Activated CD4-positive, alpha-beta T cell treated with anti-CD3 and anti-CD28 coated beads, Interleukin-2, amount 10 ng/mL, durations not matched to agents 24 days and 14 days (primary cell): ENCODE measurements around the gene RBM33. TPM values are rescaled to one million over a fixed set of nuclear protein-coding genes. Genes with fewer than 3 reads are reported as not detected.

Experiments used
- DNase-seq: peaks from one replicate; pipeline ENCODE4 v3.0.0; 2022
- H3K27ac Mint-ChIP-seq: one replicate; pipeline ENCODE4 v1.8.0; 2022; ENCODE audit warnings: mild to moderate bottlenecking, mixed read lengths
- H3K27me3 Mint-ChIP-seq: one replicate; pipeline ENCODE4 v1.8.0; 2022; ENCODE audit warnings: mixed read lengths
- H3K36me3 Mint-ChIP-seq: one replicate; pipeline ENCODE4 v1.8.0; 2022; ENCODE audit warnings: low read depth, mild to moderate bottlenecking, mixed read lengths
- H3K4me1 Mint-ChIP-seq: one replicate; pipeline ENCODE4 v1.8.0; 2021; ENCODE audit warnings: mixed read lengths
- H3K4me3 Mint-ChIP-seq: one replicate; pipeline ENCODE4 v1.8.0; 2022; ENCODE audit warnings: mild to moderate bottlenecking, moderate library complexity, mixed read lengths
- H3K9me3 Mint-ChIP-seq: one replicate; pipeline ENCODE4 v1.8.0; 2021; ENCODE audit warnings: mixed read lengths
- intact Hi-C: fragments of 100-400 bp; cut with micrococcal nuclease; formaldehyde crosslinking; loops from one replicate; pipeline ENCODE4 v1.15.1; 2023
- total RNA-seq: library from RNA; stranded (reverse); gene quantifications from 2 replicates; pipeline ENCODE4 v1.2.3, GENCODE V29; 2022

RBM33 gene
- total RNA-seq, 1 donor from 2014 or later = 79.5 TPM

GRCh38 chr7:155776606-155777005 lies 132.1 kb downstream of the RBM33 start:
- Mint-ChIP-seq H3K4me3 (no peak overlapping the region), H3K9me3 (no peaks in the 10 kb centered on the region), H3K4me1 (peaks cover 2% of the 10 kb centered on the region), H3K27me3 (no peaks in the 10 kb centered on the region), H3K27ac (no peak overlapping the region), H3K36me3 (peaks cover 53% of the 10 kb centered on the region)
- intact Hi-C loops = no loop called here
- DNase-seq = no peak

DNA sequence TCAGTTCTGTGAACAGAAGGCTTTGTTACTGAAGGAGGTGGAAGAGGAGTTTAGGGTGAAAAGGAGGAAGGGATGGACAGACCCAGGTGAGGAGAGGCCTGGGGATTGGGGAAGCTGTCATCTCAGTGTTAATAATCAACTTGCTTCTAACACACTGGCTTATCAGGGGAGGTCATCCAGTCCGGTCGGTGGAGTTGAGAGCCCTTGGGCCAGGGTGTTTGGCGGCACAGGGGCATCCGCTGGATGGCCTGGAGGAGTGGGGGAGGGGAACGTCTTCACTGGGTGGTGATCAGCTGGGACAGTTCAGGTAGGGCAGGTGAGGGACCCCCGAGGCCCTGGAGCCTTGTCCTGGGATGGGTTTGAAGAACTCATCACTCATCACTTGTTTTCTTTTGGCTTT lies 133.9 kb downstream of the RBM33 start:
- H3K27me3 Mint-ChIP-seq = no peaks in the 10 kb centered on the region
- no peaks in the 10 kb centered on the region for H3K9me3 Mint-ChIP-seq
- DNase-seq = no peak
- peak overlapping the region; percentile 19 for H3K27ac Mint-ChIP-seq
- intact Hi-C loops = no loop called here
- peaks cover 2% of the 10 kb centered on the region for H3K4me1 Mint-ChIP-seq
- peaks cover 47% of the 10 kb centered on the region for H3K36me3 Mint-ChIP-seq
- H3K4me3 Mint-ChIP-seq = no peak overlapping the region

- intact Hi-C loops = no loop called here
These were observed 136.4 kb downstream of the RBM33 start for GRCh38 chr7:155780884-155781283.

DNA sequence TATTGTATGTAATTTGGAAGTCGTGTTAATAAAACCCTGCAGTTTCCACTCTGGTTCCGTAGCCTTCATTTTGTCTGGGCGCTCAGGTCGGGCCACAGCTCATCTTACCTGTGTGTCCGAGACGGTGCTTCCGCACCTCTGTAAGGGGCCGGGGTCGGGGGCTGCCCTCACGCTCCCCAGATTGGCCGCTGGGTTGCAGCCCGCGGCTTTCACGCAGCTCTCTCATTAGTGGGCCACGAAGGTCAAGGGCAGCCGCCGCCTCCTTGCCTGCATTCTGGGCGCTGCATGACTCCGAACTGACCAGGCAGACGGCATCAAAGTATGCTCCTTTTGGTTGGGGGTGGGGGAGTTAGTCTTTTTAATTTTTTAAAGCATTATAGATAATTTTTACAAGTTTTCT lies 137.0 kb downstream of the RBM33 start:
- H3K36me3 Mint-ChIP-seq = peaks cover 32% of the 10 kb centered on the region
- no peak overlapping the region for H3K4me3 Mint-ChIP-seq
- H3K4me1 Mint-ChIP-seq = no peaks in the 10 kb centered on the region
- DNase-seq = no peak
- no peaks in the 10 kb centered on the region for H3K9me3 Mint-ChIP-seq
- intact Hi-C loops = no loop called here
- H3K27ac Mint-ChIP-seq = no peak overlapping the region
- H3K27me3 Mint-ChIP-seq = peaks cover 8% of the 10 kb centered on the region

More at GRCh38 chr7:155780884-155781283, 136.4 kb downstream of the RBM33 start:
- Mint-ChIP-seq H3K4me1 (no peaks in the 10 kb centered on the region), H3K4me3 (no peak overlapping the region), H3K9me3 (no peaks in the 10 kb centered on the region), H3K36me3 (peaks cover 33% of the 10 kb centered on the region), H3K27ac (no peak overlapping the region), H3K27me3 (peaks cover 2% of the 10 kb centered on the region)
- DNase-seq = no peak

GRCh38 chr7:155782466-155782865 lies 138.0 kb downstream of the RBM33 start:
- no peak overlapping the region for H3K4me3 Mint-ChIP-seq
- no peaks in the 10 kb centered on the region for H3K9me3 Mint-ChIP-seq
- H3K27ac Mint-ChIP-seq = no peak overlapping the region
- no peaks in the 10 kb centered on the region for H3K4me1 Mint-ChIP-seq
- intact Hi-C loops = no loop called here
- peaks cover 10% of the 10 kb centered on the region for H3K27me3 Mint-ChIP-seq
- DNase-seq = no peak
- H3K36me3 Mint-ChIP-seq = peaks cover 25% of the 10 kb centered on the region

DNA sequence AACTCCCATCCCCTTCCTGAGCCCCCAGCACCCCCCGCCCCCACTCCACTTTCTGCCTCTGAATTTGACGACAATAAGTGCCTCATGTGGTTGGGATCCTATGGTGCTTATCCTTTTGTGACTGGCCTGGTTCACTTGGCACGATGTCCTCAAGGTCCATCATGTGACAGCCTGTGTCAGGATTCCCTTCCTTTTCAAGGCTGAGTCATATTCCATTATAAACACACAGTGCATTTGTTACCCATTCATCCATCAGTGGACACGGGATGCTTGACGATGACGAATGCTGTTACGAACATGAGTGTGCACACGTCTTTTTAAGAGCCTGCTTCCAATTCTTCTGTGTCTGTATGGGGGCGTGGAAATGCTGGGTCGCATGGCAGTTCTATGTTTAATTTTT lies 141.1 kb downstream of the RBM33 start:
- H3K4me1 Mint-ChIP-seq = peaks cover 3% of the 10 kb centered on the region
- peaks cover 17% of the 10 kb centered on the region for H3K27me3 Mint-ChIP-seq
- intact Hi-C loops = no loop called here
- no peak overlapping the region for H3K4me3 Mint-ChIP-seq
- H3K36me3 Mint-ChIP-seq = peaks cover 11% of the 10 kb centered on the region
- no peak for DNase-seq
- H3K27ac Mint-ChIP-seq = no peak overlapping the region
- H3K9me3 Mint-ChIP-seq = no peaks in the 10 kb centered on the region

DNA sequence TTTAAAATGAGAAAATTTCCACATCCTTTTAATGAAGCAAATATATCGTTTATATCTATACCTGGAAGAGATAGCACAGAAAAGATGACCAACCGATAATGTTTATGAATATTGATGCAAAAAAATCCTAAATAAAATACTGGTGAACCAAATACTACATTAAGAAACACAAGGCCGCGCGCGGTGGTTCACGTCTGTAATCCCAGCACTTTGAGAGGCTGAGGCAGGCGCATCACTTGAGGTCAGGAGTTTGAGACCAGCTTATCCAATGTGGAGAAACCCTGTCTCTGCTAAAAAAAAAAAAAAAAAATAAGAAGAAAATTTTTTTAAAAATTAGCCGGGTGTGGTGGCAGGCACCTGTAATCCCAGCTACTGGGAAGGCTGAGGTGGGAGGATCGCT lies 142.0 kb downstream of the RBM33 start:
- Mint-ChIP-seq H3K36me3 (peaks cover 3% of the 10 kb centered on the region), H3K4me3 (no peak overlapping the region), H3K9me3 (no peaks in the 10 kb centered on the region), H3K27ac (no peak overlapping the region), H3K4me1 (peaks cover 3% of the 10 kb centered on the region), H3K27me3 (peaks cover 17% of the 10 kb centered on the region)
- intact Hi-C loops = no loop called here
- no peak for DNase-seq

GRCh38 chr7:155787171-155787851 lies 142.8 kb downstream of the RBM33 start:
- Mint-ChIP-seq H3K36me3 (peaks cover 3% of the 10 kb centered on the region), H3K4me1 (peaks cover 3% of the 10 kb centered on the region), H3K27me3 (peaks cover 17% of the 10 kb centered on the region), H3K27ac (no peak overlapping the region), H3K9me3 (no peaks in the 10 kb centered on the region), H3K4me3 (no peak overlapping the region)
- intact Hi-C loops = no loop called here
- no peak for DNase-seq

DNA sequence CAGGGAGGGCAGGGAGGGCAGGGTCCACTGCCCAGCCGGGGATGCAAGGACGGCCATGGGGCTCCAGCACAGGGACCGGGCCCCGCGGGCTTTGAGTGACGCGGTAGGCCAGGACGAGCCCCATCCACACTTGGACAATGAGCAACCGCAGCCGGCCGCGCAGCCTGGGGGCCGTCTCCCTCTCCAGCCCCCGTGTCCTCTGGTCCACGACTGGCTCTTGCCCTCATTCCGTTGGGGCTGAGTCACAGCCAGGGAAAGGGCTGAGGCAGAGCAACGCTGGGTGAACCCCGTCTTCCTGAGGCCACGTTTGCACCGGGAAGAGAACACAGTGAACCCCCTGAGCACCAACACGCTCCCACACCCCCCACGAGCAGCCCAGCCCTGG lies 144.1 kb downstream of the RBM33 start:
- peaks cover 3% of the 10 kb centered on the region for H3K4me1 Mint-ChIP-seq
- H3K36me3 Mint-ChIP-seq = peaks cover 3% of the 10 kb centered on the region
- no peaks in the 10 kb centered on the region for H3K9me3 Mint-ChIP-seq
- intact Hi-C loops = no loop called here
- H3K4me3 Mint-ChIP-seq = no peak overlapping the region
- DNase-seq = no peak
- H3K27me3 Mint-ChIP-seq = peaks cover 17% of the 10 kb centered on the region
- H3K27ac Mint-ChIP-seq = no peak overlapping the region

- H3K36me3 Mint-ChIP-seq = peaks cover 3% of the 10 kb centered on the region
- DNase-seq = no peak
- no peak overlapping the region for H3K27ac Mint-ChIP-seq
- H3K27me3 Mint-ChIP-seq = peaks cover 17% of the 10 kb centered on the region
- intact Hi-C loops = no loop called here
- peaks cover 3% of the 10 kb centered on the region for H3K4me1 Mint-ChIP-seq
- H3K9me3 Mint-ChIP-seq = no peaks in the 10 kb centered on the region
- H3K4me3 Mint-ChIP-seq = no peak overlapping the region
These were observed 144.7 kb downstream of the RBM33 start for GRCh38 chr7:155789001-155789725.

- Mint-ChIP-seq H3K36me3 (no peaks in the 10 kb centered on the region), H3K27me3 (peaks cover 18% of the 10 kb centered on the region), H3K9me3 (no peaks in the 10 kb centered on the region), H3K4me1 (peaks cover 3% of the 10 kb centered on the region), H3K27ac (no peak overlapping the region), H3K4me3 (no peak overlapping the region)
- no peak for DNase-seq
- intact Hi-C loops = no loop called here
These were observed 146.2 kb downstream of the RBM33 start for GRCh38 chr7:155790666-155791065.

- H3K27ac Mint-ChIP-seq = no peak overlapping the region
- DNase-seq = no peak
- H3K27me3 Mint-ChIP-seq = peaks cover 13% of the 10 kb centered on the region
- peaks cover 3% of the 10 kb centered on the region for H3K4me1 Mint-ChIP-seq
- intact Hi-C loops = no loop called here
- H3K36me3 Mint-ChIP-seq = no peaks in the 10 kb centered on the region
- no peaks in the 10 kb centered on the region for H3K9me3 Mint-ChIP-seq
- no peak overlapping the region for H3K4me3 Mint-ChIP-seq
These were observed 146.8 kb downstream of the RBM33 start for GRCh38 chr7:155791214-155791737.

- Mint-ChIP-seq H3K9me3 (no peaks in the 10 kb centered on the region), H3K27ac (no peak overlapping the region), H3K27me3 (peaks cover 10% of the 10 kb centered on the region), H3K36me3 (no peaks in the 10 kb centered on the region), H3K4me3 (no peak overlapping the region), H3K4me1 (peaks cover 3% of the 10 kb centered on the region)
- intact Hi-C loops = no loop called here
- no peak for DNase-seq
These were observed 147.4 kb downstream of the RBM33 start for GRCh38 chr7:155791836-155792235.

GRCh38 chr7:155792315-155792960 lies 148.0 kb downstream of the RBM33 start:
- intact Hi-C loops = no loop called here
- peaks cover 9% of the 10 kb centered on the region for H3K27me3 Mint-ChIP-seq
- no peaks in the 10 kb centered on the region for H3K9me3 Mint-ChIP-seq
- no peak overlapping the region for H3K4me3 Mint-ChIP-seq
- H3K36me3 Mint-ChIP-seq = no peaks in the 10 kb centered on the region
- H3K4me1 Mint-ChIP-seq = peaks cover 3% of the 10 kb centered on the region
- no peak for DNase-seq
- no peak overlapping the region for H3K27ac Mint-ChIP-seq
